ENCODE data around the gene ABCC4. TPM values are rescaled to one million over a fixed set of nuclear protein-coding genes. Genes with fewer than 3 reads are reported as not detected.

ABCC4 gene
- total and polyA plus RNA-seq, 2 donors (not counting 1 experiment from before 2014, with no cell fraction given), result 1.8 to 7.1 TPM

GRCh38 chr13:95056266-95056665, 245.0 kb downstream of the ABCC4 start:
- CTCF ChIA-PET, result no interaction called here
- intact Hi-C loops (cut with micrococcal nuclease), result no loop called here
- 100% methylated on average over 1 of the region's 1 CpG for WGBS (ENCODE audit: insufficient coverage)
- Mint-ChIP-seq H3K4me3 (no peak overlapping the region), H3K27me3 (no peaks in the 10 kb centered on the region), H3K27ac (no peak overlapping the region), H3K4me1 (no peaks in the 10 kb centered on the region), H3K9me3 (ENCODE audit: insufficient read depth) (no peaks in the 10 kb centered on the region)
- ATAC-seq (ENCODE audit: low read depth) (no peak), DNase-seq (no peak)
- no peak overlapping the region for H3K4me3 ChIP-seq (ENCODE audit: control extremely low read depth in 1 of 5, extremely low read depth in 1 of 5, insufficient read depth in 1 of 5, low read depth in 2 of 5, low read length in 4 of 5)
- no peaks in the 10 kb centered on the region for H3K36me3 ChIP-seq (replicated peaks in 1 of 2; ENCODE audit: control extremely low read depth in 1 of 2, control insufficient read depth in 1 of 2, extremely low read depth in 1 of 2, insufficient read depth in 2 of 2, low read length in 1 of 2)
- H3K9ac ChIP-seq (ENCODE audit: low read length), result no peak overlapping the region
- H3K27ac ChIP-seq (ENCODE audit: low read length in 2 of 2), result no peak overlapping the region
- POLR2A ChIA-PET, result no interaction called here
- no peaks in the 10 kb centered on the region for H4K20me1 ChIP-seq (ENCODE audit: control insufficient read depth, insufficient read depth, low read length, poor library complexity, severe bottlenecking)
- H3K9me3 ChIP-seq (ENCODE audit: control extremely low read depth in 1 of 3, control insufficient read depth in 2 of 3, insufficient read depth in 1 of 3, low read length in 2 of 3), result no peaks in the 10 kb centered on the region
- H3K27me3 ChIP-seq (replicated peaks in 1 of 4; ENCODE audit: control extremely low read depth in 1 of 4, control insufficient read depth in 3 of 4, insufficient read depth in 4 of 4, low read length in 3 of 4), result no peaks in the 10 kb centered on the region
- H3K4me2 ChIP-seq (replicated peaks; ENCODE audit: low read depth, low read length, poor library complexity, severe bottlenecking), result no peak overlapping the region
- H2AFZ ChIP-seq (ENCODE audit: insufficient read depth, low read depth, low read length, poor library complexity, severe bottlenecking), result no peak overlapping the region
- no peak for TF ChIP-seq EZH2 (IDR thresholded peaks at IDR 0.05; ENCODE audit: borderline replicate concordance, insufficient read depth, low read depth, low read length, poor library complexity, severe bottlenecking)
- no peak for TF ChIP-seq CTCF (IDR thresholded peaks at IDR 0.05)
- no peaks in the 10 kb centered on the region for H3K4me1 ChIP-seq (ENCODE audit: control insufficient read depth in 2 of 2, insufficient read depth in 2 of 2, low read length in 2 of 2)
- H3K79me2 ChIP-seq (ENCODE audit: control insufficient read depth, insufficient read depth, low read length), result no peaks in the 10 kb centered on the region

GRCh38 chr13:95050800-95051615, 250.2 kb downstream of the ABCC4 start:
- TF ChIP-seq CTCF (IDR thresholded peaks at IDR 0.05) (no peak), EZH2 (IDR thresholded peaks at IDR 0.05; ENCODE audit: borderline replicate concordance, insufficient read depth, low read depth, low read length, poor library complexity, severe bottlenecking) (no peak)
- Histone ChIP-seq H2AFZ (ENCODE audit: insufficient read depth, low read depth, low read length, poor library complexity, severe bottlenecking) (no peak overlapping the region), H3K79me2 (ENCODE audit: control insufficient read depth, insufficient read depth, low read length) (no peaks in the 10 kb centered on the region), H3K27ac (ENCODE audit: low read length in 2 of 2) (no peak overlapping the region), H3K4me3 (ENCODE audit: control extremely low read depth in 1 of 5, extremely low read depth in 1 of 5, insufficient read depth in 1 of 5, low read depth in 2 of 5, low read length in 4 of 5) (no peak overlapping the region), H3K4me2 (replicated peaks; ENCODE audit: low read depth, low read length, poor library complexity, severe bottlenecking) (no peak overlapping the region), H3K9ac (ENCODE audit: low read length) (no peak overlapping the region), H3K27me3 (replicated peaks in 1 of 4; ENCODE audit: control extremely low read depth in 1 of 4, control insufficient read depth in 3 of 4, insufficient read depth in 4 of 4, low read length in 3 of 4) (no peaks in the 10 kb centered on the region), H3K9me3 (ENCODE audit: control extremely low read depth in 1 of 3, control insufficient read depth in 2 of 3, insufficient read depth in 1 of 3, low read length in 2 of 3) (no peaks in the 10 kb centered on the region), H3K36me3 (replicated peaks in 1 of 2; ENCODE audit: control extremely low read depth in 1 of 2, control insufficient read depth in 1 of 2, extremely low read depth in 1 of 2, insufficient read depth in 2 of 2, low read length in 1 of 2) (no peaks in the 10 kb centered on the region), H4K20me1 (ENCODE audit: control insufficient read depth, insufficient read depth, low read length, poor library complexity, severe bottlenecking) (no peaks in the 10 kb centered on the region), H3K4me1 (ENCODE audit: control insufficient read depth in 2 of 2, insufficient read depth in 2 of 2, low read length in 2 of 2) (no peaks in the 10 kb centered on the region)
- ATAC-seq (ENCODE audit: low read depth) (no peak), DNase-seq (no peak)
- H3K27ac Mint-ChIP-seq, result no peak overlapping the region
- H3K27me3 Mint-ChIP-seq, result no peaks in the 10 kb centered on the region
- no peaks in the 10 kb centered on the region for H3K9me3 Mint-ChIP-seq (ENCODE audit: insufficient read depth)
- POLR2A ChIA-PET, result no interaction called here
- WGBS (ENCODE audit: insufficient coverage), result no CpG with 5 or more reads among the region's 3 CpGs
- CTCF ChIA-PET, result no interaction called here
- no peak overlapping the region for H3K4me3 Mint-ChIP-seq
- intact Hi-C loops (cut with micrococcal nuclease), result no loop called here
- H3K4me1 Mint-ChIP-seq, result no peaks in the 10 kb centered on the region
